NCI-H748 treated with DMSO at 0.1 percent for 48 hours (cell line): ENCODE results near the gene SMARCB1.

Experiments
- DNase-seq: peaks from one replicate; lab custom pipeline; 2025; lab: John Stamatoyannopoulos, UW

SMARCB1 gene

DNA sequence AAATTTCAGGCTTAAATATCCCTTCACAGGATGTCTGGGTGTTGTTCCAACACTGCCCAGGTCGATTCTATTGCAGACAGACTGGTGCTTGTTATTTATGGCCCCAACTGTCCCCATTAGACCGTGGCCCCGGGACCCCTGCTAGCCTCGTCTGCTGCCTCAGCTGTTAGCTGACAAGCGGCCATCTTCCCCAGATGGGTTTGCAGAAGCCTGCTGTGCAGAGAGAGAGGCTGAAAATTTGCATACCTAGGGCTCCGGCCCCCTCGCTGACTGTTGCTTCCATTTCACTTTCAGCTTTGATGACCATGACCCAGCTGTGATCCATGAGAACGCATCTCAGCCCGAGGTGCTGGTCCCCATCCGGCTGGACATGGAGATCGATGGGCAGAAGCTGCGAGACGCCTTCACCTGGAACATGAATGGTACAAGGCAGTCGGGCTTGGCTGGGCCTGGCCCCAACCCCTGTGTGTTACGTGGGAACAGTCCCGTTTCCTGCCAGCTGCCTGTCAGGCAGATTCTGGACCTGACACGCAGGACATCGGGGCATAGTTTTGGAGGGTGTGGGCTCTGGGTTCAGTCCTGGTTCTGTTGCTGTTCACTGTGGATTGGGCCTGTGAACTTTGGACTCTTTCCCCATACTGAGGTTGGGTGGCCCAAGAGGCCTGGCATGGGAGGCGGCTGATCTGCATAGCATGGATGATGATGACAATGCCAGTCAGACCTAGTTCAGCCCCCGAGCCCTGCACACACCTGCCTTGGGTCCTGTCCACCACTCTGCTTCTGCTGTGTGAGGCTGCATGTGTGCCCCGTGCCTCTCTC is 16.4 kb downstream of the SMARCB1 start:
- no peak for DNase-seq

DNA sequence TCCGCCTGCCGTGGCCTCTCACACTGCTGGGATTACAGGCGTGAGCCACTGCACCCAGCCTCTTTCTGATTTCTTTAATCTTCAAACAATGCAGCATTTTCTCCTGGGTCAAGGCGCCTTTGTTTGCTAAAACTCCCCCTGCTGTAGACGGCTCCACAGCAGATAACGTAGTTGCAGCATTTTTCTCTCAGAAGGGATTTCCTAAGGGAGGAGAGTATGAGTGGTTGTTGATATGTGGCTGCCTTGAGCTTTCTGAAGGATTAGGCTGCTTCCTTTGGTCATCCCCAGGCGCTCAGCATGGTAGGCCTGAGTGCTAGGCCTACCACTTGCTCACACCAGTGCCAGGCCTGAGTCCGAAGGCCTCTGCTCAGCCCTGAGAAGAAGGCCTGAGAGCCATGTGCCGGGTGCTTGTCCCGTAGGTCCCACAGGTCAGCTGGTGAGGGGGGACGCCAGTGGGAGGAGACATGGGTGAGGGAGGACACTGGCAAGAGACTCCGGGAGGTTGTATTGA is 18.1 kb downstream of the SMARCB1 start:
- no peak for DNase-seq

DNA sequence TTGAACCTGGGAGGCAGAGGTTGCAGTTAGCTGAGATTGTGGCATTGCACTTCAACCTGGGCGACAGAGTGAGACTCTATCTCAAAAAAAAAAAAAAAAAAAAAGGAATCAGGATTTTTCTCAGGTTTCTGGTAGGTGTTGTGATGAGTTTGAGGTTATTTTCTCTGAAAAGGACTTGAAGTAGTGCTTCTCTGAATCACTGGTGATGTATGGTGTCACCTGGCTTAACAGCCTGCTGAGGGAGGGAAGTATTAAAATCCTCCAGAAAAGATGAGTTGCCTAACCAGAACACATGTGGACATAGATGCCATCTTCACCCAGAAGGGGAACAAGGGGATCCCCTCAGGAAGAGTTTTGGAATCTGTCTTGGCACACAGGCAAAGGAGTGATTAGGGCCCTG is 20.1 kb downstream of the SMARCB1 start:
- no peak for DNase-seq

DNA sequence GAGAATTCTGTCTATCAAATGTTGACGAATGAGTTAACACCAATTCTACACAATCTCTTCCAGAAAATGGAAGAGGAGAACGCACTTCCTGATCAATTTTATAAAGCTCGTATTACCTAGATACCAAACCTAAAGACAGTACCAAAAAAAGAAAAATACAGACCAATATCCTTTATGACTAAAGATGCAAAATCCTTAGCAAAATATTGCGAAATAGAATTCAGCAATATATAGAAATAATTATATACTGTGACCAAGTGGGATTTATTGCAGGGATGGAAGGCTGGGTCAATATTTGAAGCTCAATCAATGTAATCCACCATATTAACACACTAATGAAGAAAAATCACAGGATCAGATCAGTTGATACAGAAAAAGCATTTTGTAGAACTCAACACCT is 25.6 kb downstream of the SMARCB1 start:
- no peak for DNase-seq

DNA sequence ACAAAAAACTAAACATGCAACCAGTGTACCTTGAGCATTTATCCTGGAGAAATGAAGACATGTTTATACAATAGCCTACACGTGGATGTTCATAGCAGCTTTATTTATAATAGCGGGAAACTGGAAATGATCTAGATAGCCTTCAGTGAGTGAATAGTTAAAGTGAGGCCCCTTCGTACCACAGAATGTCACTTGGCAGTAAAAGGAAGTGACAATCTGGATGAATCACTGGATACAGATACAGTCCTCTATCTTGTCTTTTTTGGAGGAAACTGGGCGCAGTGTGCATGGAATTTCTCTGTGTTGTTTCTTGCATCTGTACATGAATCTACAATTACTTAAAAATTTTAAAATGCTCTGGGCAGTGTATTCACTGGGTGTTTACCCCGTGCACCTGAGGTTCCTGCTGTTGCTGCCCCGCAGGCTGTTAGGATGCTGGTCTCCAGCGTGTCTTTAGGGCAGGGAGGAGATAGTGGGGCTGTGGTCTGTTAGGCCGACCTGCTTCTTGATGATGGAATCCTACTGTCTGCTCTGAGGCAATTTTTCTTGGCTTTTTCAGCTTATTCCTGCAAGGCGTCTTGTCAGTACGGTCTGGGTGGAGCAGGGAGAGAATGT is 28.9 kb downstream of the SMARCB1 start:
- no peak for DNase-seq

DNA sequence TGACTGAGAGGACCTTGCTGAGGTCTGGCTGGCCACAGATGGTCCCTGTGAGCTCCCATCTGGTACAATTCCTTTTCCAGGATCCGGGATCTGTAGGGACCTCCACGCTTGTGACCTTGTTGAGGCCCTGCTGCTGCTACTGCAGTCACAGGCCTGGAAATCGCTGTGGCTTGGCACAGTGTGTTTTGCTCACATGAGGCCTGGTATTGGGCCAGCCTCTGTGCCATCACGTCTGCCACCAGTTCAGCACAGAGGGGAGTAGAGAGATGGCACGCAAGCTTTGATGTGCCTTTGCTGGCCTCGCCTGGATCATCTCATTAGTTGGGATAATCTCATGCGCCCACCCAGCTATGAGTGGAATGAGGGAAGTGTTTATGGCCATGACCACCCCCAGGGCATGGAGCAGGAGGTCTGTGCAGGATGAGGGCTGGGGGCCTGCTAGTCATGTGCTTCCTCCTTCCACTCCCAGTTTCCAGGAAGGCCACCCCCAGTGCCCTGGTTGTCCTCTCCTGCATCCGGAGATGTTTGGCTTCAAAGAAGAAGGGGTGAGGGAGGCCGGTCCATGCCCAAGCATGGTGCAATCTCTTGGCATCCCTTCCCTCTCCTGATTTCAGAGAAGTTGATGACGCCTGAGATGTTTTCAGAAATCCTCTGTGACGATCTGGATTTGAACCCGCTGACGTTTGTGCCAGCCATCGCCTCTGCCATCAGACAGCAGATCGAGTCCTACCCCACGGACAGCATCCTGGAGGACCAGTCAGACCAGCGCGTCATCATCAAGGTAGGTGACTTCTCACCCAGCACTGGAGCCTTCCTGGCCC is 29.6 kb downstream of the SMARCB1 start:
- no peak for DNase-seq

DNA sequence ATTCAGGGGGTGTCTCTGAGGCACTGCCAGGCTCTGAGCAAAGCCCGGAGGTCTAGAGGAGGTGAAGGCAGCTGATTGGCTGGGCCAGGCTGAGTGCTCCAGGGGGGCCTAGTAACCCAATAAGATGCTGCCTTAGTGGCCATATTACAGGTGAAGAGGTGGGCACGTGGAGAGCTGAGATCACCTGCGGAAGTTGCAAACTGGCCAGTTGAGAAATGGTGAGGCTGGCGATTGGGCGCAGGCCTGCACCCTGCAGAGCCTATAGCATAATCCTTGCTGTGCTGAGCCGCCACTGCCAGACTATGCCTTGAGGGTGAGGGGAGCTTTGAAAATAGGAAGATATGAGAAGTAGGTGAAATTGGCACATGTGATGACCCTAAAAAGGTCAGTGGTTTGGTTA is 30.4 kb downstream of the SMARCB1 start:
- DNase-seq: no peak

DNA sequence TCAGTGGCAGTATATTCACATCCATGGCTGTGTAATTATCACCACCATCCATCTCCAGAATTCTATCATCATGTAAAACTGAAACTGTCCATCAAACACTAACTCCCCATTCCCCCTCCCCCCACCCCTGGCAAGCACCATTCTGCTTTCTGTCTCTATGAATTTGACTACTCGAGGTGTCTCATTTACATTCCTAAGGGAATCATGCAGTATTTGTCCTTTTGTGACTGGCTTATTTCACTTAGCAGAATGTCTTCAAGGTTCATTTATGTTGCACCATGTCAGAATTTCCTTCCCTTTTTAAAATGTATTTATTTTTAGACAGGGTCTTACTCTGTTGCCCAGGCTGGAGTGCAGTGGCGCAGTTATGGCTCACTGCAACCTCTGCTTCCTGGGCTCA is 31.8 kb downstream of the SMARCB1 start:
- DNase-seq: no peak

DNA sequence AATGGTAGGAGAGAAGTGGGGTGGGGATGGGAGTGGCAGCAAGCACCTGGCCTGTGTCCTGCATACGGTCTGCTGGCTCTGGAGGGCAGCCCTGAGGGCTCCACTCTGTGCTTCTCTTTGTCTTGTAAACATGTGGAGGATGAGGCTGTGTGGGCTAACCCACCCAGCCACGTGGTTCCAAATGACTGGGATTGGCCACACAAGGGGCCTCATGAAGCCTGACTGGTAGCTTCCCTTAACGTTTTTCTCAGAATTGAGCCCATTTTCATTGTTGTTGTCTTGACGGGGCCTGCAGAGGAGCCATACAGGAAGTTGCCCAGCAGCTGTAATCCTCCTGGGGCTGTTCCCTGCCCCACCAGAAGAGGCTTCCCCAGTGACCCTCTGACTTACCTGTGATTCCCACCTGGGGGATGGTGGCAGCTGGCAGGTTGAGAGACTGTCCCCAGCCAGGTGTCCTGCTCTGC is 34.0 kb downstream of the SMARCB1 start:
- DNase-seq: no peak

DNA sequence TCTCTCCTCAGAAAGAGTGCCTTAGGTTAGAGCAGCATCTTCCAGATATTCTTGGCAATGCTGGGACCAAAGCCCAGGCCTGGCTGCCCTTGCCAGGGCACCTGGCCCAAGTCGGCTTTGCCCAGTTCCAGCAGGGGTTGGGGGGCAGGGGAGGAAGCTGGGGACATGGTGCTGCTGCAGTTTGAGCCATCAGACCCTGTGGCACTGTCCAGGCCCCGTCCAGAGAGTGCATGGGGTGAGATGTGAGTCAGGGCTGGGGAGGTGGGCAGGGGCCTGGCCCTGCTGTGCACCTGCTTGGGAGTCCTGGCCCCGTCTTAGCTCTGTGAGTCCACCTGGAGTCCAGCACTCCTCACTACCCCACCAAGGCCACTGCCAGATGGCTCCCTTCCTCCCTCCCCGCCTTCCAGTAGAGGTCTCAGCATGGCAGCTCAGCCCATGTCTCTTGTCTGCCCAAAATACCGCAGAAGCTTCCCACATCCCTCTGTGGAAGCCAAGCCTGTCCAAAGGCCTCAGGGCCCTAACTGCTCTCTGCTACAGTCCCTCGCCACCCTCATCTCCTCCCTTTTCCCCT is 35.4 kb downstream of the SMARCB1 start:
- DNase-seq: no peak

DNA sequence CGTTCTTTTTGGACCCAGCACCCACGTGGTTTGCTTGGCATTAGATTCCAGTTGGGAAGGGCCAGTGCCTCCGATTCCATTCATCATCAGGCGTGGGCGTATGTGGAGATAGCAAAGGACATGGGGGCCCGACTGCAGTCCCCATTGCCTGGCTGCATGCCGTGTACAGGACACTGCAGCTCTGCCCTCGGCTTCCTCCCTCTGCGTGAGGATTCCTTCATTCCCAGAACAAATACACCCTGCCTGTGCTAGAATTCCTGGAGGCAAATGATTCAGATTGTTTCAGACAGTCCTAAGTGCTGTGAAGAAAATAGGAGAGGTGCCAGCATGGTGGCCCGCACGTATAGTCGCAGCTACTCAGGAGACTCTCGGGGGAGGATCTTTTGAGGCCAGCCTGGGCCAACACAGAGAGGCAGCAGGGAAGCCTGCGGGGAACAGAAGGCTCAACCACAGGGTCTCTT is 36.6 kb downstream of the SMARCB1 start:
- no peak for DNase-seq

DNA sequence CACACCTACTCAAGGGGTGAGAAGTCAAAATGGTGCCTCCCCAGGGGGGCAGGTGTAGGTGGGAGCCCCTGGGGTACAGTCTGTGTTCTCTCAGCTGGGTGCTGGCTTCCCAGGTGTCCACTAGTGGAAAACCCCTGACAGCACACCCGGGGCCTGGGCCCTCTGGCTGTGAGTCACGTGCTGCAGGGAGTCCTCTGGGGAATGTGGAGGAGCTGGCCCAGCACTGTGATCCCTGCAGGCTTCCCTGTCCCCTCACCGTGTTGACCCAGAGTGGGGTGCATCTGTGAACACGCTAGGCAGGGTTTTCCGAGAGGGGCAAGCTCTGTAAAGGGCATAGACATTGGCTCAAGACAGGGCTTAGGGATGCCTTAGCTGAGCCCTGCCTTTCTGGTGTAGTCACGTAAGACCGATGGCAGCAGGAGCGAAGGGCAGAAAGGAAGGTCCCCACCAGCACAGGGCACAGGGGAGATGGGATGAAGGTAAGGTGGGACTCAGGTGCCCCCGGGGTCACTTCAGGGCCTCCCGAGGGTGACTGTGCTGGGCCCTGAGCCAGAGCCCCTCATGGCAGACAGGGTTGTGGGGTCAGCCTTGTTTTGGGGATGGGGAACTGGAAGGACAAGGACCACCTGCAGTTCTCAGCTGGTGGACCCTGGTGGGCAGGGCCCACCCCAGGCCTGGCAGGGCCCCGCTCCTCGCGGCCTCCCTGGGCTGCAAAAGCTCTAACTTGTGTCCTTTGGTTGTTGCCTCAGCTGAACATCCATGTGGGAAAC is 37.9 kb downstream of the SMARCB1 start:
- no peak for DNase-seq

DNA sequence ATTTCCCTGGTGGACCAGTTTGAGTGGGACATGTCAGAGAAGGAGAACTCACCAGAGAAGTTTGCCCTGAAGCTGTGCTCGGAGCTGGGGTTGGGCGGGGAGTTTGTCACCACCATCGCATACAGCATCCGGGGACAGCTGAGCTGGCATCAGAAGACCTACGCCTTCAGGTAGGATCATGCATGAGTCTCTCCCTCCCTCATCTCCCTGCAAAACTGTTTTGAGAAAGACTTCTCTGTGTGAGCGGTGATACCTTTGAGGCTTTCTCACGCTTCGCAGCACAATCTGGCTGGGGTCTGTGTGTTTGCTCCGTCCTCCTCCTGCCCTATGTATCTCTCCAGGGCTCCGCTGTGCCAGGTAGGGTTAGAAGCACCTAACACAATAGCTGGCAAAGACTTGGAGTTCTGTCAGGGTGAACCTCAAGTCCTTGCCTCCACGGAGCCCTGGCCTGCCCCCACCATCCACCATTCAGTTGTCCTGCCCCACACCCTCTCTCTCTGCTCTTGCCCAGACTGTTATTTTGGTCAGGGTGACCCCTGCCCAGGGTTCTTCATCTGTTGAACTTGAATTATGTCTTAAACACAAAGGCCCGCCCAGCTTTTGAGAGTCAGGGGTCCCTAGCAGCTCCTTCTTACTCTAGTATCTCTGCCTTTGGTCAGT is 38.6 kb downstream of the SMARCB1 start:
- no peak for DNase-seq

DNA sequence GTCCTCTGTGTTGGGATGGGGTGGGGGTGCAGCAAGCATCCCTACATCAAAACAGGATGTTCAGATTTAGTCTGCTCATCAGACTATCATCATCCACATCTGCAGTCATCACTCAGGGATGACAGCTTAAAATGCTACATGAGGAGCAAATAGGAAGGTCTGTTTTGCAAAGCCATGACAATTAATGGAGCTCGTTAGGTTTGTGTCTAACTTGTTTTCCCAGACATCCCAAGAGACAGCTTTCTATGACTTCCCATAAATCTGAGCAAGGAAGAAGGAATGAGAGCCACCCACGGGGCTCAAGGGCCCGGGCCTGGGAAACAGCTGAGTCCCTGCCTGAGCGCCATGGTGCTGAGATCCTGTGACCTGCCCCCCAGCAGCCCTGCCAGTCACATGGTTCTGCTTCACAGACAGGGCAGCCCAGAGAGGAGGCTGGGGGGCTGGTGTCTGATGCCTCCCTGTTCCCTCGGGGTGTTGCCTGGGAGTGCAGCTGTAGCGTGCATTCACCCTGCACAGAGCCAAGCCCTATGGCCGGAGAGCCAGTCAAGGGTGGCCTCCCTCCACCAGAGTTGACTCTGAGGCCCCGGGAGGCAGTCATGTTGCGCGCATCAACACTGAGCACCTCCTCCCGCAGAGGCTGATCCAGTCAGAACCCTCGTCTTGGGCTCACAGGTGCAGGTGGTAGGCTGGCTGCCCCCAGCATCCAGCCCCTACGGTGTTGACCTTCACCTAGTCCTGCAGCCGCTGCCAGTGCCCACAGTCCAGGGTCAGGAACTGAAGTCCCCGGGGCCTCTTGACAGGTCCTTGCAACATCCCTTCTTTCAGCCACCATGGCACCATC is 40.0 kb downstream of the SMARCB1 start:
- DNase-seq: no peak

DNA sequence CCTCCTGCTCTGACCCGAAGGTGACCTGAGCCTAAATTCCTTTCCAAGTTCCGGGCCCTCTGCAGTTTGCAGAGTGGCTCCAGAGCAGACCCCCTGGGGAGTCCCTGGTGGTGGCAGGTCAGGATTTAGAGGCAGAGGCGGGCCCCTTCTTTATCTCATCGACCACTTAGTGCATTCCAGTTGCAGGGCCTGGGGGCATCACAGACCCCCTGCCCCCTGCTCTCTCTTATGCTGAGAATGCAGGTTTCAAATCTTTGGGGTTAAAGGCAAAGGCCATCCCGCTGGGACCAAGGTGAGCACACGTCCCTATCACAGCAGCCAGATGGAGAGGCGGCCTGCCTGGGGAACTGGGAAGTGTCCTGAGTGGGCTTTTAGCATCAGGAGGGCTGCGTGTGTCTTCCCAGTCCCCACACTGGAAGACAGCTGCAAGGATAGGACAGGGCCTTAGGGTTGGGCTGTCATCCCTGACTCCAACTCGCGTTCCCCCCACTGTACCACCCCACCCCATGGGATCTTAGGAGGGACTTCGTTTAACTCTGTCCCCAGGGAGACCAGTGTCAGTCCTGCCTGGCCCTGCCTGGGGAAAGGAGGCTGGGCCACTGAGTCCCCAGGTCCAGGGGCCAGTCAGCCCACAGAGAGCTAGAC is 40.7 kb downstream of the SMARCB1 start:
- no peak for DNase-seq

DNA sequence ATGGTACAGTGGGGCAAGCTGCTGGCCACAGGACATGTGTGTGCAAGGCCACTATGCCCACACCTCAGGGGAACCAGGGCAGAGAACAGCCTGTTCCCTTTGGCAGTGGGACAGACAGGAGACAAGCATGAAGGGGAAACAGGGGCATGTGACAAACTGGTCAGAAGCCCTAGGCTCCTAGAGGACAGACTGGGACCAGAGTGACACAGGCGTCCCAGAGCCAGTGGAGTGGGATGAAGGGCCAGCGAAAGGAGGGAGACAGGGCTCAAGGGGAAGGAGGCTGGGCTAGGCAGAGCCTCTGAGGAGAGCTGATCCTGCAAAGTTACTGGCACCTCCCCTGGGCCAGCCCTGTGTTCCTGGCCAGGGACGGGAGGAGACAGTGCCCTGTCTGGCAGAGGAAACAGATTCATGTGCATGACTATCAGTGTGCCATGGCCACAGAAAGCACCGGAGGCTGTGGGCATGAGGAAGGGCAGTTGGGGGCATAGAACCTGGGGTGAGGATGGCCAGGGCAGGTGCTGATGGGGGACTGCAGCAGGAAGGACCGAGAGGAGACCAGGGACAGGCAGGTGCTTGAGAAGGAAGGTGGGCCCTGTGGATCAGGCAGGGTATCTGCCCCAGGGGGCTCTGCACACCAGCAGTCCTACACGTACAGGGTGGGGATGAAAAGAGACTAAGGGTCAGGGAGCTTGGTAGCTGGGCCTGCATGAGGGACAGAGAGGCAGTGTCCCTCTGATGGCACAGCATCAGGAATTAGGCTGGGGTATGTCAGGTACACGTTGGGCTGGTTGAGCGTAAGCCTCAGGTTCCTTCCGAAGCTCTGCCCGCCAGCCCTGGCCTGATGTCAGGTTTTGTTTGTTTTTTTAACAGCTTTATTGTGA is 42.3 kb downstream of the SMARCB1 start:
- DNase-seq: no peak

DNA sequence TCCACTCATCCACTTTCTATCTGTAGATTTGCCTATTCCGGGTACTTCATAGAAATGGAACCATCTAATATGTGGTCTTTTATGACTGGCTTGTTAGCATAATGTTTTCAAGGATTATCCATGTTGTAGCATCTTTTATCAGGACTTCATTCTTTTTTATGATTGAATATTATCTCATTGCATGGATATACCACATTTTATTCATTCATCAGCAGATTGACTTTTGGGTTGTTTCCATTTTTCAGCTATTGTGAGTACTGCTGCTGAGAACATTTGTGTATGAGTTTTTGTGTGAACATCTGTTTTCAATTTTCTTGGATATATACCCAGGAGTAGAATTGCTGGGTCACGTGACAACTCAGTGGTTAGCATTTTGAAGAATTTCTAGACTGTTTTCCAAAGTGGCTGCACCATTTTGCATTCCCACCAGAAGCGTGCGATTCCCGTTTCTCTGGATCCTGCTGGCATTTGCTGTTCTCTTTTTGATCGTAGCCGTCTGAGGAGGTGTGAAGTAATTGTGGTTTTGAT is 43.1 kb downstream of the SMARCB1 start:
- no peak for DNase-seq

DNA sequence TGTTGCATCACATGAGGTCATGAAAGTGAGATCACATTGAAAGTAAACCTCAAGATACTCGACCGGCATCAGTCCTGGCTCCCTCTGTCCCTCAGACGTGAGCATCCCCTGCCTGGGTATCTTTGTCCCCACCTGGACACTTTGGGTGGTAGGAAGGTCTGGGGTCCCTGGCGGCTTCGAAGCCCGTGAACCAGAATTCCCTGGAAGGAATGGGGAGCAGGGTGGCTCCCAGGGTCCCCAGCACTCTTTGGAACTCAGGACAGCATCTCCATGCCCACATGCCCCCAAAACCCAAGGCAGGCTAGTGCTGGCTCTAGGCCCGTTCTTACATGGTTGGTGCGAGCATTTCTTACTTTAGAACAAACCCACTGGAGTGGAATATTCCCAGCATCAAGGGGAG is 44.5 kb downstream of the SMARCB1 start:
- DNase-seq: no peak
